ENCODE data around the gene SH2D4B. TPM values are rescaled to one million over a fixed set of nuclear protein-coding genes. Genes with fewer than 3 reads are reported as not detected.

The SH2D4B gene
- total RNA-seq, 4 donors from 2014 or later, result not detected

DNA sequence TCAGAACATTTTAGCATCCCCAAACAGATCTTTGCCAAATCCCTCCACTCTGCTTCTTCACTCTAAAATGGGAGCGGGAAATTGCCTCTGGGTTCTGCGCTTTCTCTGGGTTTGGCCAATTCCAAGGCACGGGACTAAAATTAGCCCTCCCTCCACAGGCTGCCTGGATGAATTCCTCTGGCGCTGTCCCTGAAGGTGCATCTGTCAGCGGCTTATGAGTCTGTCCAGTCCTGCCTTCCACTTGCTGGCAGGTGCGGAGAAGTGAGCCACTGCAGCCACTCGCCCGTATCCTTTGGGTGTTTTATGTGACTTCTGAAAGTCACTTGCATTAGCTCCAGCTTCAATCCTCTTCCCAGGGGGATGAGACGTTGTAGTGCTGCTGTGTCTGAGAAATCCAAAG is 121.6 kb downstream of the SH2D4B start:
- Histone ChIP-seq H3K4me1 (no peaks in the 10 kb centered on the region), H3K9me3 (peaks cover 0 to 15% (median 0%) of the 10 kb centered on the region in 4 donors), H3K27me3 (no peaks in the 10 kb centered on the region), H3K4me3 (no peak overlapping the region), H3K27ac (no peak overlapping the region), H3K36me3 (no peaks in the 10 kb centered on the region)
- DNase-seq, result no peak
- TF ChIP-seq, protein P1, sequence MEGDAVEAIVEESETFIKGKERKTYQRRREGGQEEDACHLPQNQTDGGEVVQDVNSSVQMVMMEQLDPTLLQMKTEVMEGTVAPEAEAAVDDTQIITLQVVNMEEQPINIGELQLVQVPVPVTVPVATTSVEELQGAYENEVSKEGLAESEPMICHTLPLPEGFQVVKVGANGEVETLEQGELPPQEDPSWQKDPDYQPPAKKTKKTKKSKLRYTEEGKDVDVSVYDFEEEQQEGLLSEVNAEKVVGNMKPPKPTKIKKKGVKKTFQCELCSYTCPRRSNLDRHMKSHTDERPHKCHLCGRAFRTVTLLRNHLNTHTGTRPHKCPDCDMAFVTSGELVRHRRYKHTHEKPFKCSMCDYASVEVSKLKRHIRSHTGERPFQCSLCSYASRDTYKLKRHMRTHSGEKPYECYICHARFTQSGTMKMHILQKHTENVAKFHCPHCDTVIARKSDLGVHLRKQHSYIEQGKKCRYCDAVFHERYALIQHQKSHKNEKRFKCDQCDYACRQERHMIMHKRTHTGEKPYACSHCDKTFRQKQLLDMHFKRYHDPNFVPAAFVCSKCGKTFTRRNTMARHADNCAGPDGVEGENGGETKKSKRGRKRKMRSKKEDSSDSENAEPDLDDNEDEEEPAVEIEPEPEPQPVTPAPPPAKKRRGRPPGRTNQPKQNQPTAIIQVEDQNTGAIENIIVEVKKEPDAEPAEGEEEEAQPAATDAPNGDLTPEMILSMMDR (IDR thresholded peaks at IDR 0.05), result no peak
- TF ChIP-seq POLR2A (IDR thresholded peaks at IDR 0.05), result no peak

GRCh38 chr10:80660266-80660665 is 122.6 kb downstream of the SH2D4B start:
- peaks cover 0 to 15% (median 0%) of the 10 kb centered on the region in 4 donors for H3K9me3 ChIP-seq
- H3K27me3 ChIP-seq, result no peaks in the 10 kb centered on the region

DNA sequence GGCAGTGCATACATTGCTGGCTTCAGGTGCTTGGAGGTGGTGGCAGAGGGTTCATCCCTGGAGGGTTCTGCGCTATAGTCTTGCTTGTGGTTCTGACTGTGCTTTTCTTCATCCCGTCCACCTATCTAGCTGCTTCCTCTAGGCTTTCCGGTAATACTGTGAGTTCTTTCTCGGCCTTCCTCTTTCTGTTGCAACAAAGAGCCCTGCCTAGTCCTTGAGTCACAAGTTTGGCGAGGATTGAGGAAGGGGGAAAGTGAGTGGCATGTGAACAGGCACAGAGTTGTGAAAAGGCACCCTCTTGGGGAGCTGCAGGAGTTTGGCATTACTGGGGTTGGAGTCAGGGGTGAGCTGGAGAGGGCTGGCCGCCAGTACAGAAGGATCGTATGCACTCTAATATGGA is 123.0 kb downstream of the SH2D4B start:
- no peak for DNase-seq
- no peak overlapping the region for H3K4me3 ChIP-seq
- H3K27me3 ChIP-seq, result no peaks in the 10 kb centered on the region
- no peaks in the 10 kb centered on the region for H3K36me3 ChIP-seq
- H3K27ac ChIP-seq, result no peak overlapping the region
- no peaks in the 10 kb centered on the region for H3K4me1 ChIP-seq
- TF ChIP-seq, protein P1 (IDR thresholded peaks at IDR 0.05), result no peak
- TF ChIP-seq POLR2A (IDR thresholded peaks at IDR 0.05), result no peak
- peaks cover 0 to 14% (median 0%) of the 10 kb centered on the region in 4 donors for H3K9me3 ChIP-seq

More at GRCh38 chr10:80660266-80660665, 122.6 kb downstream of the SH2D4B start:
- no peak overlapping the region for H3K4me3 ChIP-seq
- no peaks in the 10 kb centered on the region for H3K36me3 ChIP-seq
- H3K4me1 ChIP-seq, result no peaks in the 10 kb centered on the region
- no peak for DNase-seq
- H3K27ac ChIP-seq, result no peak overlapping the region
- TF ChIP-seq, protein P1 (IDR thresholded peaks at IDR 0.05), result no peak
- no peak for TF ChIP-seq POLR2A (IDR thresholded peaks at IDR 0.05)

GRCh38 chr10:80661526-80661925 is 123.8 kb downstream of the SH2D4B start:
- TF ChIP-seq, protein P1 (IDR thresholded peaks at IDR 0.05), result no peak
- no peak for TF ChIP-seq POLR2A (IDR thresholded peaks at IDR 0.05)
- no peaks in the 10 kb centered on the region for H3K4me1 ChIP-seq
- H3K9me3 ChIP-seq, result peaks cover 0 to 6% (median 0%) of the 10 kb centered on the region in 4 donors
- no peak overlapping the region for H3K4me3 ChIP-seq
- H3K27ac ChIP-seq, result no peak overlapping the region
- DNase-seq, result no peak
- no peaks in the 10 kb centered on the region for H3K36me3 ChIP-seq
- H3K27me3 ChIP-seq, result no peaks in the 10 kb centered on the region

DNA sequence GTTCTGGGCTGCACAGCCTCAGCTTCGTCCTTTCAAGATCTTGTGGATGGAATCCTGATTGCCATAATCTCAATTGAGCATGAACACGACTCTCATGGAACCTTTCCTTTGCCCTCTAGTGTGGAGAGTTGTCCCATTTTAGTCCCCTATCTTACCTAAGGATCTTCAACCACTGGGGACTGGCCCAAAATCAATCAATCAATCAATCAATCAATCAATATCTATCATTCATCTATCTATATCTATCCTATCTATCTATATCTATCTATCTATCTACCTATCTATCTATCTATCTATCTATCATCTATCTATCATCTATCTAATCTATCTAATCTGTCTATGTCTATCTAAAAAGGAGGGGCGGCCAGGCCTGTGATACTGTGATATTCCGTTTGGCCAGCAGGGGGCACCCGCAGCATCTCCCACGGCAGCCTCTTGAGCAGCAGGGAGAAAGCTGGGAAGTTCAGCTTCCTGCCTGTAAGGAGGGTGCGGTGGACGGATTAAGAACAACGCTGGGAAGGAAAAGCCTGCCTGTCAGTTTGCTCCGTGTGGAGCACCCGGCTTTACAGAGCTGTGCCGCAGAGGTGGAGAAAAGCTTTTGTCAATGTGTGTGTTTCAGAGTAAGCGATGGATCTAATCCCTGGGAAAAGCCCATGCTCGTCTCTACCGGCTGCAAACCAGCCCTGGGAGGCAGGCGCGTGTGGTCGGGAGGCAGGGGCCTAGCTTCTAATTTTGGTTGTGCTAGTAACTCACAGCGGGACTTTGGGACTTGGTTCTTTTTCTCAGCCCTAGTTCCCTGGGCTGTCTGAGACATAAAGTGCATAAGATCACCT is 124.9 kb downstream of the SH2D4B start:
- Histone ChIP-seq H3K36me3 (no peaks in the 10 kb centered on the region), H3K9me3 (no peaks in the 10 kb centered on the region), H3K4me3 (peak overlapping the region in 1 of 4 donors; percentile 29), H3K27me3 (no peaks in the 10 kb centered on the region), H3K27ac (peak overlapping the region in 2 of 4 donors; percentile 21 to 53), H3K4me1 (no peaks in the 10 kb centered on the region)
- TF ChIP-seq POLR2A (IDR thresholded peaks at IDR 0.05), result no peak
- TF ChIP-seq, protein P1 (IDR thresholded peaks at IDR 0.05), result peak; percentile 50 to 87 (median 74)
- peak; percentile 51 to 88 (median 85) for DNase-seq
